NK-92 treated with Interleukin-12 subunit alpha and Interleukin-12 subunit beta, amount 100 ng/mL, for 24 hours (cell line): Measurements from ENCODE around the gene RASA3.

Experiments
- DNase-seq: peaks from one replicate; lab custom pipeline; 2025; lab: John Stamatoyannopoulos, UW

Gene RASA3

DNA sequence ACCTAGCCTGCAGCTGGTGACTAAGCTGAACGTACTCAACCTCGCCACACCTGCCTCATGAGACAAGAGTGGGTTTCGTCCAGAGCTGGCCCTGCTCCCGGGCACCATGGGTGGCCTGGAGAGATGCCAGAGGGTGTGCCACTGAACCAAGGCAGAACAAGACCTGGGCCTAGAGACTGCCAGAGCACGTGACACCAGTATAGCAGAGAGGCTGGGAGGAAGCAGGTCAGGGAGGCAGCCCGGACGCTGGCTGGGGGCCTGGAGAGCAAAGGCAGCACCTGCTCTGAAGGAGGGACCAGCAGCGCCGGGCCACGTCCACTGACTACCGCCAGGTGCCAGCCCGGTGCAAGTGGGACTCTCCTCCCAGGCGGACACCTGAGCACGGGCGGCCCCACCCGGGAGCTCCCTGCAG is 151.2 kb downstream of the RASA3 start:
- no peak for DNase-seq

DNA sequence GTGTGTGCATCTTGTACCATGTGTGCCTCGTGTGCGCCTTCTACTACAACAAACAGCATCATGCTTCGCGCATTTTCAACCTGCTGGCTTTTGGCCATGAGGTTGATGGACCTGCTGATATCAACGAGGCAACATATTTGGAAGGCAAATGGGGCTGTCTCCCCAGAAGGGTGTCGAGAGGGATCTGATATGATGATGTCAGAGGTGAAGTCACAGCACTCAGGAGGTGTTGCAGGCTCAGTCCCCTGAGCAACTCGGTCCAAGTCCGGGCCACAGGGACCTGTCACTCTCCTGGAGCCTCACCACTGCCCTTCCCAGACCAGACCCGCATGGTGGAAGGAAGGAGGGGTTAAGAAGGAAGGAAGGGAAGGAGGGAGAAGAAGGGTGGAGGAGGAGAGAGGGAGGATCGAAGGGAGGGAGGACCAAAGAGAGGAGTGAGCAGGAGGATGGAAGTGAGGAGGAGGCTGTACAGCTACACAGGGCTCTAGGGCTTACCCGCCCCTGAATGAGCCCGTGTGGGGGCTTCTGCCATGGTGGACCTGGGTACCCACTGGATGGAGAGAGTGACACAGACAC is 151.8 kb downstream of the RASA3 start:
- no peak for DNase-seq

DNA sequence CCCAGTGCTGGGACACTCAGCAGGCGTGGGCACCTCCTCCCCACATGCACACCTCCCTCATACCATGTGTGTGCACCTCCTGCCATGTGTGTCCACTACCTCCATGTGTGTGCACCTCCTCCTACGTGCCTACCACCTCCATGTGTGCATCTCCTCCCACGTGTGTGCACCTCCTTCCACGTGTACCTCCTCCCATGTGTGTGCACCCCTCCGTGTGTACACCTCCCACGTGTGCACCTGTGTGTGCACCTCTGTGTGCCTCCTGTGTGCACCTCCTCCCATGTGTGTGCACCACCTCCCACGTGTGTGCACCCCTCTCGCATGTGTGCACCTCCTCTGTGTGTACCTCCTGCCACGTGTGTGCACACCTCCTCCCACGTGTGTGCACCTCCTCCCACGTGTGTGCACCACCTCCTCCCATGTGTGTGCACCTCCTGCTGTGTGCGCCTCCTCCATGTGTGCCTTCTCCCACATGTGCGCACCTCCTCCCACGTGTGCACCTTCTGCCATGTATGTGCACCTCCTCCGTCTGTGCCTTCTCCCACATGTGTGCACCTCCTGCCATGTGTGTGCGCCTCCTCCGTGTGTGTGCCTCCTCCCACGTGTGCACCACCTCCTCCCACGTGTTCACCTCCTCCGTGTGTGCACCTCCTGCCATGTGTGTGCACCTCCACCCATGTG is 152.5 kb downstream of the RASA3 start:
- DNase-seq, result no peak

DNA sequence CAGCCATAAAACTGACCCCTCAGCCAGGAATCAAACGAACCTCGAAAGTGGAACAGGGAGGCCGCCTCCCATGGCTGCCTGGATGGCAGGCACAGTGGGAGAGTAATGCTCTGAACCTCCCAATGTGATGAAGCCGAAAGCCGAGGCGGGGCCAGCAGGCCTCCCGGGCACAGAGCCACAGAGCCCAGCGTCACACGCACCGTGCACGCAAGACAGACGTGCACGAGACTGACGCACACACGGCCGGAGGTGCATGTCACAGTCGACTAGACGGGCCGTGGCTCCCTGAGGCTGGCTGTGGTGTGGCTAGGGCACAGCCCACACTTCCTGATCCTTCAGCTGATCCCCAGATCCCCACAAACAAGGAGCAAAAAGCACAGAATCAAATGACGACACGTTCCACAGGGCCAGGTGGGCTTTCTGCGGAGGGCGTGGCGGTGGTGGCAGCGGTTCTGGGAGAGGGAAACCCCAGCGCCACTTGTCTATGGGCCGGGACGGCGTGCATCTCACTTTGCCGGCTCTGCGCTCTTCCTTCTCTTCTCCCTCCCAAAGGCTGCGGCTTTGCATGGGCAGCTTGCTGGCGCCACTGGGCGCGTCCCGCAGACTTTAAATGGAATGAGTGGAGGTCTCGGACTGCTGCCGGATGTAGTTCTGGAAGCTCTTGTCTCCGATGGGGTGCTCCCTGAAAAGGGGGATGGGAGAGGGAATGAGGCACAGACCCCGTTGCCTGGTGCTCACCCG is 153.5 kb downstream of the RASA3 start:
- DNase-seq, result no peak

DNA sequence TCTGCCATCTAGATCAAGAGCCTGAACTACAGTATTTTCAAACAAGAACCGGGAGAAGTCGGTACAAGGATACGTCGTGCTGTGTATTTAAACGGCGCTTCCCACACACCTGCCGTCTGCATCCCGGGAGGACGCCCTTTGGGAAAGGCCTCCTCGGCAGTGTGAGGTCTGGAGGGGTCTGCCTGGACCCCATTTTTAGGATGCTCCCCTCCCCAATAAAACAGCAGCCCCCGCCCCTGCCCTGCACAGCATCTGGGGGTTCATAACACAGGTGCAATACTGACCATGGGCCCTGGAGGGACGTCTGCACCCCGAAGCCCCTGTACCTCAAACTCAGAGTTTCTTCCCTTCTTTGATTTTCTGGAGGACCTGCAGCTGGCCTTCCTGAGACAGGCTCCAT is 154.4 kb downstream of the RASA3 start:
- DNase-seq, result no peak

DNA sequence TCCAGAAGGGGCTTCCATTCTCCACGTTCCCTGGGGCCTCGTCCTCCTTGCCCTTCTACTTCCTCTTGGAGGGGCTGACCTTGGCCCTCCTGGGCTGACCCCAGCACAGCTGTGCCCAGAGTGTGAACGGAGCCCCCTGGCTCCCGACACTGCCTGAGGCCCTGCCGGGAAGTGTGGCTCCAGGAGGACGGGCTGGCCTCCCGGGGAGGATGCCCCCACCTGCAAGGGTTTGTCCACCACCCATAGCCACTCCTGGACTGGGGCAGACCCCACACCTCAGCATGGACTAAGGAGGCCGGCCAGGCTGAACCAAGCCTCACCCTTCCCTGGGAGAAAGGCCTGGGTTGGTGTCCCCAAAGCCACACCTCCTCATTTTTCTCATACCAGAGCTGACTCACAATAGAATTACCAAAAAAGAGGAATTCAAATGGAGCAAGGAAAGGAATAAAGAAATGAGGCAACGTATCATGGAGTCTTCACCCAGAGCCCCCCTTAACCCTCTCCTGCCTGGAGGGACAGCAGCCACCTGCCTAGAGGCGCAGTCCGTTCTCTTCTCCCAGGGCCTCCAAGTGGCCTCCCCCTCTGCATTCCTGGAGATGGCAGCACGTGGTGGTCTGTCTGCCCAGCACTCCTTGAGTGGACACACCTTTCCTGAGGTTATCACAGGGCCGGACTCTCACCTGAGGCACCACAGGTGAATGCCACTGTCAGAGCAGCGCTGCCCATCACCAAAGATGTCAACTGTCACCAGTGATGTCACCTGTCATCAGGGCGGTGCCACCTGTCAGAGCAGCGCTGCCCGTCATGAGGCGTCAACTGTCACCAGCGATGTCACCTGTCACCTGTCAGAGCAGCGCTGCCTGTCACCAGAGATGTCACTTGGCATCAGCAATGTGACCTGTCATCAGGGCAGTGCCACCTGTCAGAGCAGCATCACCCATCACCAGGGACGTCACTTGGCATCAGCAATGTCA is 155.4 kb downstream of the RASA3 start:
- DNase-seq, result no peak

DNA sequence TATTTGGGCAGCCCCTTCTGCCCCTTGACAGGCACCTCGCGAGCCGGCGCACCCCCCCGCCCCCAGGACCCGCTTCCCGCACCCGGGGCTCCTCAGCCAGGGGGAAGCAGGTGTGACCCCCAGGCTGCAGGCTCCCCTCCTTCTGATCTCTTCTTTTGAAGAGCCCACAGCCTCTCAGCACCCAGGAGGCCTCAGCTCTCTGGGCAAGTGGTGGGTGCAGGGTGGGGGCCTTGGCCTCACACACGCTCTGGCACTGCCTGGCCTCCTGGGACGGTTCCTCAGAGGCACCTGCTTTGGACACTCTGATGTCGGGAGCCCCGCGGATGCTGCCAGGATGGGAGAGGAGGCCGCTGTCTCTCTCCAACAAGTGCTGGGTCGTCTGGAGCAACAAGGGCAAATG is 157.0 kb downstream of the RASA3 start:
- DNase-seq, result no peak

DNA sequence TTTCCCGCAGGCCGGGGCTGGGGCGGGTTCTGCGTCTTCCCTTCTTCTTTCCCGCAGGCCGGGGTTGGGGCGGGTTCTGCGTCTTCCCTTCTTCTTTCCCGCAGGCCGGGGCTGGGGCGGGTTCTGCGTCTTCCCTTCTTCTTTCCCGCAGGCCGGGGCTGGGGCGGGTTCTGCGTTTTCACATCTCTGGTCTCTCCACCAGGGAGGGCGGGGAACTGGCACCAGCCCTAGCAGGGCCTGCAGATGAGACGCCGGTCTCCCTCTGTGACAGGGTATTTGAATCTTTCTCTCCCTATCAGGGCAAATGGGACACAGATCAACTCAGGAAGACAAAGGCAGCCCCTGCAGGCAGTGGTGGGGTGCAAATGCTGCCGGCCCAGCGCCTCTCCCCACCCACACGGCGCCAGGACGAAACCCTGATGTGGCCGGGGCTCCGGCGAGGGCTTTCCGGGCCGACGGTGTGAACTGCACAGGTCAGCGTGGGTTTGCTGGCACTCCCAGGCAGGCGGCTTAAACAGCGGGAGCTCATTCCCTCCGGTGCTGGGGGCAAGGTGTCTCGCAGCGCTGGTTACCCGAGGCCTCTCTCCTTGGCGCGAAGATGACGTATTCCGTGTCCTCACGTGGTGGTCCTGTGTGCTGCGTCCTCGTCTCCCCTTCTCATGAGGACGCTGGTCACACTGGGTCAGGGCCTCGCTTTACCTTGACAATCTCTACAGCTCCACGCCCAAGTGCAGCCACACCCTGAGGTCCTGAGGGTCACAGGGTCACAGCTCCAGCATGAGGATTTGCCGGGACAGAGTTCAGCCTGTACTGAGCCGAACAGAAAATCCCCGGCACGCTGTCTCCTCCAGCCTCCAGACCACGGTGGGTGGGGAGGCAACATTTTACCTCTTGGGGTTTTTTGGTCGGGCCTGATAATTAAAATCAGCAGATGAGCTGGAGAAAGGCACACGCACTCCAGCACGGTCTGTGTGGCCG is 157.8 kb downstream of the RASA3 start:
- no peak for DNase-seq

DNA sequence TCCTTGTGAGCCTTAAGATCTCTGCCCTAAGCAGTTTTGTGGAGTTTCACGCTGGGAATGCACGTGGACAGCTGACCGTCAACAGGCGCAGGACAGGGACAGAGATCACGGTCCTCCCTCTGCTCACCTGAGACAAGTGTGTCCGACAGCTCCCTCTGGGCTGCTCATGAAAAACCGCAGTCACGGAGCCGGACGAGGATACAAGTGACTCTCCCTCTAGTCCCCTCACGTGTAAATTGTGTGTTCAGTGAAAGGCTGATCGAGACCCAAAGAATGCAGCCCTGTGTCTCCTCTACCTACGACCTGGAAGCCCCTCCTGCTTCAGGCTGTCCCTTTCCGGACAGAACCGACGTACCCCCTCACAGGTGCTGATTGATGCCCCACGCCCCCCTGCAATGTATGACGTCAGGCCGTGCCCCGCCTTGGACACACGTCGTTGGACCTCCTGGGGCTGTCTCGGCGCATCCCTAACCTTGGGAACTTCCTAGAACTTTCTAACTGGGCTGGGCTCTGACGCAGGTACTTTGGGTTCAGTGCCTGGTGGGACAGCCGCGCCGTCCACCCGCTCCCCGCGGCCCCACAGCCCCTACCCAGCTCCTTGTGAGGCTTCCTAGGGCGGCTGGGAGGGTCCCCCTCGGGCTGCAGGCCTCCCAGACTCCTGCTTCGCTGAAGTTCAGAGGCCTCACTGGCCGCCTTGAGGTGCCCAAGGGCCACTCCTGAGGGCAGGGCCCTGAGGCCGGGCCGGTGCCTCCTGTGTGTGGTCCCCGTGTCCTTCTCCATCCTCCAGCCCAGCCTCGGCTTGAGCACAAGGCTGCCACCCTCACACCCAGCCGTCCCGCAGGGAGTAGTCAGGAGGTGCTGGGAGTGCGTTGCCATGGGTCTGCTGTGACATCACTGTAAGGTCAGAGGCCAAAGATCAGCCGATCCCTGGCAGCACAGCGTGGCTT is 158.9 kb downstream of the RASA3 start, which contains the start of gene C13orf46:
TSS of gene C13orf46 (minus strand) at position 859 of the 947 bp plus-strand sequence. CDS start at position 780, 79 bp downstream.
- no peak for DNase-seq

DNA sequence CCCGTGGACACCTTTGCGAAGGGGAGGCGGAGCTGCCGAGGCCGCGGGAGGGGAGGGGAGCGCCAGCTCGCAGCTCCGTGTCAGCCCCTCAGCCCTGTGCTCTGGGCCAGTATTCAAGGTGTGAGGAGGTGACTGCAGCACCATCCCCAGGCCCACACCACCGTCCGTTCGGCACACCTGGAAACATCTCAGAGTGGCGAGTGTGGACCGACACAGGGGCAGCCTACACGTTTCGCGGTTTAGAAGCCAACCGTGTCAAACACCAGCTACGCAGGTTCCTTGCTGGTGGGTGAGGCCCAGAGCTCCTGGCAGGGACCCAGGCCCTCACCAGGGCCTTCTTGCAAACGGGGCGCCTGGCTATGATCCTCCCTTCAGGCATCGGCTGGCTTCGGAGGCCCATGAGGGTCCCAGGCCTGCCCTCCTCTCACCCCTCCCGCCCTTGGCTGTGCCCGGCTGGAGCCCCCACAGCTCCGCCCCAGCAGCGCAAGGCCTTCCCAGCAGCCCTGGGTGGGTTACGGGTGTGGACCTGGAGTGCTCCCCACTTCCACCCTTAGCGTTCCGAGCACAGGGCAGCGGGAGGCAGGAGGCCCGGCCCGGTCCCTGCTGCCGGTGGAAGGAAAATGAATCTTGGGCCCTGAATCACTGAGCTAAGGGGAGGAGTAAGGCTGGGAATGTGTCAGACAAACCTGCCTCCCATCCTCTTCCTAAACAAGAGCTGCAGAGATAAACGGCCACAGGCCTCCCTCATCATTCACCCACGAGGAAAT is 159.8 kb downstream of the RASA3 start:
- DNase-seq, result no peak

DNA sequence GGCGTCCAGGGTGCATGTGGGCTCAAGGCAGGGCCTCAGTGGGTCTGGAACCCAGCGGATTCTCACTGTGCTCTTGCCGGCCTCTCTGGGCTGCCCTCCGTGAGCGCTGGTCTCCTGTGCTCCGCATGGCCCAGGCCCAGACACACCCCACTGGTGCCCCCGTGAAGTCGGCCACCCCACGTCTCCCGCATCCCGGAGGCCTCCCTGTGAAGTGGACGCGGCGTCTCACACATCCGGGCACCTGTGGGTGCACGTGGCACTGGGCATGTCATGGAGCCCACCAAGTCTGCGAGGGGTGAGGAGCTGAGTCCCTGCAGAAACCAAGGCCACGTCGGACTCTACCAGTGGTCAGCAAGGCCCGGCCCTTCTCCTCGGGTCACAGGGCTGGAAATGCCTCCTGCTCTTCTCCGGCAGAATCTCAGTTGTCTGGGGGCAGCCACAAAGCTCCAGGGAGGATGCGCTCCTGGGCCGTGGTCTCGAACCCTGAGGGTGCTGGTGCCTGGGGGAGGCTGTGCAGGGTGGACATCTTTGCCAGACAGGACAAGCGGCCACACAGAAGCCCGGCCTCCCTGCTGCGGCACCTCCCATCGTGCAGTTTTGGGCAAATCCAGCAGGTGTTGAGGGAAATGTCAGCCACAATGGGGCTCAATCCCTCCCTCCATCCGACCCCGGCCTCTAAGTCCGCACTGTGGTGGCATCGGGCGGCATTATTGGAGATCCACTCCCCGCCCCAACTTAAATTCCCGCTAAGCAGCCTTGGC is 160.8 kb downstream of the RASA3 start:
- DNase-seq, result no peak

DNA sequence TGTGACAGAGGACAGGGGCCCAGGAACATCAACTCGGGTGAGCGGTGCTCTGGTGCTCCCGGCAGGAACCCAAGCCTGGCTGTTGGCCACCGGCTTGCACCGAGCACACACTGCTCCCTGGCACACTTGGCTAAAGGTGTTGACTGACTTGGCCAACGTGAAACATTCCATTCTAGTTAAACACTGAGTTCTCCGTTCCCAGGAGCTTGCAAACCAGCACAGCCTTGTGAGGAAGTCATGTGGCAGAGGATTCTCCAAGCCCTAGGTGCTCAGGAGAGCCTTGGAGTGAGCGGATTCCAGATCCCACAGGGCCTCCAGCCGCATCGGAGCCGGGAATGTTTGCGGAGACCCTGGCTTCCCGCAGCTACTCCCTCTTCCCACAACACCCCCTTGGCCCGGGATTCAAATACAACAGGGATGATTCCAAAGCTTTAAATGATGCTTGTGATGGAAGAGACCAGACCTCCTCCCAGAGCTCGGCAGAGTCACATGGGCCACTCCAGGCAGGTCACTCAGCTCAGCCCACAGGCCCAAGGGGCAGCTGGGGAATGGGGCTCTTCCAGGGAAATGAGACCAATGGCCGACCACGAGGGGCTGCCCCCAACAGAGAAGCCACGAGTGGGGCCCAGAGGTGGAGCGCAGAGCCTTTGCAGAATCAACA is 161.5 kb downstream of the RASA3 start:
- no peak for DNase-seq

DNA sequence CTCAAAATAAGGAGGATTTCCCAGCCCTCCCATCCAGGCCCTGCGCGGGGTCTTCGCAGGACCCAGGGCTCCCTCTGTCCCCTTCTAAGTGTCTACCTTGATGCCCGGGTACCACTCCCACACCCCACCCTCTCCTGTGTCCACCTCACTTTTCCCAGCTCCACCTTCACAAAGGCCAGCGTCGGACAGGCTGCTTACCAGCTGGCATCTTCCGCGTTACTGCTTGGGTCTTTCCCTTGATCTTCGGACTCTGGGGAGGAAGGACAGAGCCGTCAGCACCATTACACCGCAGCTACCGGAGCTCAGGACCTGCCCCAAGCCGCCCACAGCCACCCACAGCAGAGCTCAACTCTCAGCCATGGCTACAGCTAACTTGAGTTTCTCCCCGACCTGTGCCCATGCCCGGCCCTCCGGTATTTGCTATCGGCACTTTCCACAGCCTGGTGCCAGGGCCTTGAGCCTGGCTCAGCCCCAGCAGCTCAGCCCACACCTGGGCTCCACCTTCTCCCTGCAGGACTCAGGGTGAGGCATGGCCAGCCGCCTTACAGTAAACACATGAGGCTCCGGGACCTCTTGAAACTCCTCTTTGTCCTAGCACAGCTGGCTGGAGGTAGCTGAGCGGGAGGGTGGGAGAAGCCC is 162.3 kb downstream of the RASA3 start:
- DNase-seq, result no peak

DNA sequence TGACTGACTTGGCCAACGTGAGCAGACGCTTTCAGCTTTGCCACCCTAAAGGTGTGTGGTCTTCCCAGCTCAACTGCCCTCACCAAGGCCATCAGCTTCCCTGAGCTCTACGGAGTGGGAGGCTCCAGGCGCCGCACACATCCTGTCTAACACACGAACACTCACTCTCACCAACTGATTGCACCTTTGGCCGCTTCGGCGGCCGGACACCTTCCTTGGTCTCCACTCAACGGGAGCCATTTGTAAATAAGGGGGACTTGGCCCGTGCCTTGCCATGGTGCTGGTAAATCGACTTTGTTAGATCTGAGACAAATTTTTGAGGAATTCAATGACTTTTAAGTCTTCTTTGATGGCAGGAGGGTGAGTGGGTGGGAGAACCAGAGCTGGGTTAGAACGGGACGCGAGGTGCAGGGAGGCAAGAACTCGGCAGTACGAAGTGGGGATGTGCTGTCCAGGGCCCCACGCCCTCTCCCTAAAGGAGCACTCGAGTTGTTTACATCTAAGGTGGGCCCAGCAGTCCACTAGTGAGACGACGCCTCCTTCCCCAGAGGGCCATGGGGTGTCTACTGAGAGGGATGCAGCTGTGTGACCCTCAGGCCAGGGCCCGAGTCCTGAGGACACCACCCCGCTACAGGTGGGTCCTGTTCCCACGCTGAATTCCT is 163.0 kb downstream of the RASA3 start:
- no peak for DNase-seq

DNA sequence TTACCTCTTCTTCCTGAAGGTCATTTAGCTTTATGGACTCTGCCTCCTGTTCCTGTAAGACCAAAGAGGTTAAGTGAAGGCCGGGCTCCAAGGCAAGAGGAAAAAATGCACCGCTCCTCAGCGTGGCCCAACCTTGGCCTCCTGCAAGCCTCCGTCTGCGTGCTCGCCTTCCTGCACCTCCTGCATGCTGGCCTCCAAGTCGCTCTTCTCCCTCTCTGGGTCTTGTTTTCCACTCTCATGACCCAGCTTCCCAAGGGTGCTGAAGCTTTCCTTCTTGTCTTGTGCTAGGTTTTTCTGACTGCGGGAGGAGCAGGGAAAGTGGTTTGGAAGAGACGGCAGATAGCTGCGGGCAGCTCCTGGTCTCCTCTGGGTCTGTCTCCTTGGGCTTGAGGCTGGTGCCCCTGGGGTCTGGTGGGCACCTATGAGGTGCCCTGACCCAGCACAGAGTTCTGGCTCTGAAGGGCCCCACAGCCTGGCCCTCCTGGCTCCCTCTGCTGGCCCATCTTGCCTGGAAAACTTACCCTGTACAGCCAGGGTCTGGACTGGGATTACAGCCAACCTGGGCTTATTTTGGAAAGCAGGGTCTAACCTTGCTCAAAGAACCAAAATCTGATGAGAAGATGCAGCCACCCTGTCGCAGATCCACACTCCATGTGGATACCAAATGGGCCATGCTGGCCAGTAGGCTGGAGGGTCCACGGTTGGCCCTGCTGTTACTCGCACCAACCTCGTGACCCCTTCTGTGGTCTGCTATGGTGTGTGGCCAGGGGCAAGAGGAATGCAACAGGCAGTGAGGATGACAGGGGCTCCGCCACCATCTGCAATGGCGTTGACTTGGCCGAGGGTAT is 163.7 kb downstream of the RASA3 start:
- no peak for DNase-seq
